Mammary epithelial cell (primary cell): Measurements from ENCODE around the gene TOM1L2.

Source experiments
- CTCF ChIP-seq, 2 donors: IDR thresholded peaks in 1 of 2; conservative IDR thresholded peaks in 1 of 2; 2 replicates each; pipeline ENCODE4 v1.5.1; 2011 to 2012; ENCODE audit warnings: inconsistent platforms in 2 of 2, low read length in 2 of 2, mild to moderate bottlenecking in 2 of 2, control low read depth in 1 of 2, low read depth in 1 of 2; ENCODE audit not compliant: insufficient read depth in 1 of 2; ENCODE audit errors: extremely low read depth in 1 of 2
- EZH2 ChIP-seq: IDR thresholded peaks from 2 replicates; pipeline ENCODE4 v1.6.1; 2012; ENCODE audit warnings: low read length, inconsistent platforms, borderline replicate concordance

GRCh38 chr17:17819561-17819995, 152.6 kb downstream of the TOM1L2 start:
- TF ChIP-seq CTCF (conservative IDR thresholded peaks at IDR 0.05 in 1 of 2, IDR thresholded peaks at IDR 0.05 in 1 of 2; ENCODE audit: extremely low read depth in 1 of 2, insufficient read depth in 1 of 2, low read depth in 1 of 2, low read length in 2 of 2) (no peak), EZH2 (no peak)
